ENCODE results near the gene PLK3.
A peak's percentile ranks its signal among the peaks of the same experiment; 100 is the strongest.
"Not testable (repeated sequence)": the region's sequence is repeated elsewhere in the genome, so short reads cannot be mapped to it uniquely, and the experiment has no call there.

The PLK3 gene

DNA sequence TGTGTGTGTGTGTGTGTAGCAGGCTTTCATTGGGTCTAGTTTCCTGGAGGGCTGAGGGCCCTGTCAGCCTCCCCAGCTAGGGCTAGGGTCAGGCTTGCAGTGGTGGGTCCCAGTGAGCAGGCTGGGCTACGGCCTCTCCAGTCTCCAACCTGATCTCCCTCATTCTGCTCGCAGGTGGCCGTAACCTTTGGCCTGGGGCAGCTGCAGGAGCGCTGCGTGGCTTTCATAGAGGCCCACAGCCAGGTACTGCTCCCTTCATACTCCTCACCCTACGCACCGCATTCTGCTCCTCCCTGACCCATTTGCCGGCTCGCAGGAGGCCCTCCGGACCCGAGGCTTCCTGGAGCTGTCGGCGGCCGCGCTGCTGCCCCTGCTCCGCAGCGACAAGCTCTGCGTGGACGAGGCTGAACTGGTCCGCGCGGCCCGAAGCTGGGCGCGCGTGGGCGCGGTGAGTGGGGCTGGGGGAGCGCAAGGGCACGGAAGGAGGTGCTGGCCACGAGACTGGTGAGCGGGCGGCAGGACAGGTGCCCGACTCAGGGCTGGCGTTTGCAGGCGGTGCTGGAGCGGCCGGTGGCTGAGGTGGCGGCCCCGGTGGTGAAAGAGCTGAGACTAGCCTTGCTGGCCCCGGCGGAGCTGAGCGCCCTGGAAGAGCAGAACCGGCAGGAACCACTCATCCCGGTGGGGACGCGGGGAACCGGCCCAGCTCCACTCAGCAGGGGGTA lies 12.8 kb downstream of the PLK3 start:
- Histone ChIP-seq H3K79me2 (ENCODE audit: low read length) (peaks cover 21% of the 10 kb centered on the region), H2AFZ (ENCODE audit: low read depth, low read length) (no peak overlapping the region), H3K9ac (ENCODE audit: low read length) (no peak overlapping the region), H4K20me1 (ENCODE audit: insufficient read depth, low read length) (no peaks in the 10 kb centered on the region), H3K36me3 (replicated peaks; ENCODE audit: low read depth, low read length) (peaks cover 35% of the 10 kb centered on the region), H3K4me1 (ENCODE audit: low read length) (peaks cover 43% of the 10 kb centered on the region), H3K27me3 (ENCODE audit: low read depth, low read length) (no peaks in the 10 kb centered on the region), H3K4me3 (ENCODE audit: low read length) (no peak overlapping the region), H3K9me3 (ENCODE audit: insufficient read depth, low read length) (no peaks in the 10 kb centered on the region), H3K27ac (ENCODE audit: low read length) (no peak overlapping the region), H3K4me2 (ENCODE audit: low read length) (no peak overlapping the region)
- TF ChIP-seq CTCF (IDR thresholded peaks at IDR 0.05; ENCODE audit: low read depth, low read length) (no peak), EZH2phosphoT487 (IDR thresholded peaks at IDR 0.05; ENCODE audit: low read depth) (no peak)

DNA sequence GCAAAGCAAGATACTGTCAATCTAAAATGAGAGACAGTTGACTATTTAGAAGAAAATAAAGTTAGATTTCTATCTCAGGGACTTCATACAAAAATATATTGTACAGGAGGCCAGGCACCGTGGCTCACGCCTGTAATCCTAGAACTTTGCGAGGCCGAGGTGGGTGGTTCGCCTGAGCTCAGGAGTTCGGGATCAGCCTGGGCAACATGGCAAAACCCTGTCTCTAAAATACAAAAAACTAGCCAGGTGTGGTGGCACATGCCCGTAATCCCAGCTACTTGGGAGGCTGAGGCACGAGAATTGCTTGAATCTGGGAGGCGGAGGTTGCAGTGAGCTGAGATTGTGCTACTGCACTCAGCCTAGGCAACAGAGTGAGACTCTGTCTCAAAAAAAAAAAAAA lies 15.7 kb downstream of the PLK3 start:
- peaks cover 31% of the 10 kb centered on the region for H3K4me1 ChIP-seq (ENCODE audit: low read length)
- H3K4me2 ChIP-seq (ENCODE audit: low read length); H3K27me3 ChIP-seq (ENCODE audit: low read depth, low read length); H2AFZ ChIP-seq (ENCODE audit: low read depth, low read length); H3K9me3 ChIP-seq (ENCODE audit: insufficient read depth, low read length); H4K20me1 ChIP-seq (ENCODE audit: insufficient read depth, low read length); H3K9ac ChIP-seq (ENCODE audit: low read length); H3K27ac ChIP-seq (ENCODE audit: low read length); H3K4me3 ChIP-seq (ENCODE audit: low read length): not testable (repeated sequence)
- H3K36me3 ChIP-seq (replicated peaks; ENCODE audit: low read depth, low read length): peaks cover 34% of the 10 kb centered on the region
- H3K79me2 ChIP-seq (ENCODE audit: low read length): peaks cover 13% of the 10 kb centered on the region

- Histone ChIP-seq H3K4me2 (ENCODE audit: low read length) (no peak overlapping the region), H3K9ac (ENCODE audit: low read length) (no peak overlapping the region)
- no peak for TF ChIP-seq EZH2phosphoT487 (IDR thresholded peaks at IDR 0.05; ENCODE audit: low read depth)
- no peak for TF ChIP-seq CTCF (IDR thresholded peaks at IDR 0.05; ENCODE audit: low read depth, low read length)
Measured at GRCh38 chr1:44817307-44817706, 17.1 kb downstream of the PLK3 start.

GRCh38 chr1:44817771-44818495 lies 17.8 kb downstream of the PLK3 start:
- H3K9me3 ChIP-seq (ENCODE audit: insufficient read depth, low read length): no peaks in the 10 kb centered on the region
- H3K36me3 ChIP-seq (replicated peaks; ENCODE audit: low read depth, low read length): peaks cover 29% of the 10 kb centered on the region
- H3K4me1 ChIP-seq (ENCODE audit: low read length): peaks cover 19% of the 10 kb centered on the region
- H2AFZ ChIP-seq (ENCODE audit: low read depth, low read length): no peak overlapping the region
- TF ChIP-seq EZH2phosphoT487 (IDR thresholded peaks at IDR 0.05; ENCODE audit: low read depth) (no peak), CTCF (IDR thresholded peaks at IDR 0.05; ENCODE audit: low read depth, low read length) (no peak)
- no peak overlapping the region for H3K4me2 ChIP-seq (ENCODE audit: low read length)
- no peak overlapping the region for H3K9ac ChIP-seq (ENCODE audit: low read length)
- H3K4me3 ChIP-seq (ENCODE audit: low read length): no peak overlapping the region
- H4K20me1 ChIP-seq (ENCODE audit: insufficient read depth, low read length): no peaks in the 10 kb centered on the region
- no peaks in the 10 kb centered on the region for H3K27me3 ChIP-seq (ENCODE audit: low read depth, low read length)
- no peaks in the 10 kb centered on the region for H3K79me2 ChIP-seq (ENCODE audit: low read length)
- peak overlapping the region; percentile 100; the same call in 1 of the 2 replicates for H3K27ac ChIP-seq (ENCODE audit: low read length)

More at GRCh38 chr1:44817307-44817706, 17.1 kb downstream of the PLK3 start:
- peaks cover 31% of the 10 kb centered on the region for H3K36me3 ChIP-seq (replicated peaks; ENCODE audit: low read depth, low read length)
- no peak overlapping the region for H3K4me3 ChIP-seq (ENCODE audit: low read length)
- H2AFZ ChIP-seq (ENCODE audit: low read depth, low read length): no peak overlapping the region
- H3K9me3 ChIP-seq (ENCODE audit: insufficient read depth, low read length): no peaks in the 10 kb centered on the region
- no peaks in the 10 kb centered on the region for H4K20me1 ChIP-seq (ENCODE audit: insufficient read depth, low read length)
- H3K27me3 ChIP-seq (ENCODE audit: low read depth, low read length): no peaks in the 10 kb centered on the region
- peaks cover 19% of the 10 kb centered on the region for H3K4me1 ChIP-seq (ENCODE audit: low read length)
- no peak overlapping the region for H3K27ac ChIP-seq (ENCODE audit: low read length)
- H3K79me2 ChIP-seq (ENCODE audit: low read length): no peaks in the 10 kb centered on the region
